Erythroblast (primary cell): ENCODE data around the gene C14orf132.

Experiments used
- GATA1 ChIP-seq: IDR thresholded peaks from 2 replicates; pipeline ENCODE4 v1.6.1; 2011; ENCODE audit warnings: low read depth, mild to moderate bottlenecking, control low read depth, low read length, moderate library complexity
- POLR2A ChIP-seq: IDR thresholded peaks from 2 replicates; pipeline ENCODE4 v1.6.1; 2011; ENCODE audit warnings: mild to moderate bottlenecking, low read length

DNA sequence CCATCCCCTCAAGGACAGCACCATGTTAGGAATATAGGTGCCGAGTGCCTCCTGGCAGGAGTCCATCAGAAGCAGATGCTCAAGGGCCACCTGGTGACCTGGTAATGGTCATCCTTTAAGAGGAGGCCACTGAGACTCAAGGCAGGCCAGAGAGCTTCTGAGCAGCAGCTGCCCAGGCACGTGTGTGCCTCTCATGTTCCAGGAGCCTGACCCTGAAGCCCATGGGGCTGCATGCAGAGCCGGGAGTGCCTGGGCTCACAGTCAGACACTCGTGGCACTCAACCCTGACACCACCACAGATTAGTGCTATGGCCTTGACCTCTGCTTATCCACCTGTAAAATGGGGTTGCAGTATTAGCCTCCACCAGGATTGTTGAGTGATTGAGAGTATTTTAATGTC lies 45.6 kb downstream of the C14orf132 start:
- TF ChIP-seq POLR2A (no peak), GATA1 (no peak)
